Anterior cingulate cortex (tissue), 58 donors: ENCODE results near the gene FGA.

Experiments
- DNase-seq, 58 donors: peaks; one replicate each; lab custom pipeline; 2025; lab: John Stamatoyannopoulos, UW

Gene FGA

GRCh38 chr4:154590329-154591006 lies at the start of gene FGA:
Gene FGA (minus strand): TSS chr4:154590742. CDS start chr4:154590687, 55 bp downstream.
- DNase-seq = no peak

GRCh38 chr4:154634058-154634457 lies 43.5 kb upstream of the FGA start:
- no peak for DNase-seq

- DNase-seq = no peak
Measured at GRCh38 chr4:154631828-154632227, 41.3 kb upstream of the FGA start.

DNA sequence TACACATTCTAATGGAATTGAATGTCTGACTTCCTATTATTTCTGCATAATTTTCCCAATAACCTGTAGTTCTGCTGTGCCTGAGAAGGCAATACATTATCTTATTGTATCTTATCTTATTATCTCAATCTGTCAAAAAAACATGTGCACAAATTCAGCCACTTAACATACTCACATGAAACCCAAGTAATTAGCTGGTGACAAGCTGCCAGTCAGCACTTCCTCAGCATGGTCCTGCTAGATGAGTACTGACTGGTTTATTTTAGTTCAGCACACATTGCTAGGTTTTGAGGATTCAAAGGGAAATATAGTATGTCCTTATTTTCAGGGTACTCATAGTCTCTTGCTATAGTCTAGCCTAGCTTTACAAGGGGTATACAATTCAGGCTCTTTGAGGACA lies 39.8 kb upstream of the FGA start:
- DNase-seq = no peak

- peak in 29 of 58 donors; percentile 3 to 52 (median 16) for DNase-seq
Measured at GRCh38 chr4:154626793-154627484, 36.4 kb upstream of the FGA start.

GRCh38 chr4:154625971-154626370 lies 35.4 kb upstream of the FGA start:
- no peak for DNase-seq

DNA sequence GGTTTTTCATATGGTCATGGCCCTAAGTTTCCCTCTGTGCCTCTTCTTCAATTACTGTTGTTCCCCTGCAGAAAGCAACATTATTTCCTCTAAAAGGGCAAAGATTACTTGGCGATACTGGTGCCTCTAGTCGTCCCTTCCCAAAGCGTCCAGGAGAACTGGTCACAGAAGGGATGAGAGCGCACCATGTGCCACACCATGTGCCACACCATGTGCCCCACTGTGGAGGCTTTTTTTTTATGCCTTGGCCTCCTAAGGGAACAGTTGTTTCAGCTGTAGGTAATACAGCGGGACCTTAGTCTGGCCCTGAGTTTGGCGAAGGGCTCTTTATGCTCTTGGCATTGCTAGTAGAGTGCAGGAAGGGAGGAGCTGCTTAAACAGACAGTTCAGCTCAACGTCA lies 33.5 kb upstream of the FGA start:
- no peak for DNase-seq

- DNase-seq = no peak
Measured at GRCh38 chr4:154623436-154623835, 32.9 kb upstream of the FGA start.

DNA sequence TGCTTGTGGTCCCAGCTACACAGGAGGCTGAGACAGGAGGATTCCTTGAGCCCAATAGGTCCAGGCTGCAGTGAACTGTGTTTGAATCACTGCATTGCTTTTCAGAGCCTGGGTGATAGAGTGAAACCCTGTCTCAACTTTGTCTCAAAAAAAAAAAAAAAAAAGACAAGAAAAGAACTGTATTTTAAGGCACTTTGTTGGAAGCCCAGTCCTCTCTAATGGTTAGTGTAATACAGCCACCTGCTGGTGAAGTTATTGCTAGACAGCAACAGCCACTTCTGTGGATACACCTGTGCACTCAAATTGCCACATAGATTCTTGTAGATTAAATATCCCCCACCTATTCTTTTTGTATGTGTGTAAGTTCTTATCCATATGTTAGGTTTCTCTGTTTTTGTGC lies 32.1 kb upstream of the FGA start:
- peak in 7 of 58 donors; percentile 0 to 50 (median 2) for DNase-seq

GRCh38 chr4:154620111-154620510 lies 29.6 kb upstream of the FGA start:
- no peak for DNase-seq

DNA sequence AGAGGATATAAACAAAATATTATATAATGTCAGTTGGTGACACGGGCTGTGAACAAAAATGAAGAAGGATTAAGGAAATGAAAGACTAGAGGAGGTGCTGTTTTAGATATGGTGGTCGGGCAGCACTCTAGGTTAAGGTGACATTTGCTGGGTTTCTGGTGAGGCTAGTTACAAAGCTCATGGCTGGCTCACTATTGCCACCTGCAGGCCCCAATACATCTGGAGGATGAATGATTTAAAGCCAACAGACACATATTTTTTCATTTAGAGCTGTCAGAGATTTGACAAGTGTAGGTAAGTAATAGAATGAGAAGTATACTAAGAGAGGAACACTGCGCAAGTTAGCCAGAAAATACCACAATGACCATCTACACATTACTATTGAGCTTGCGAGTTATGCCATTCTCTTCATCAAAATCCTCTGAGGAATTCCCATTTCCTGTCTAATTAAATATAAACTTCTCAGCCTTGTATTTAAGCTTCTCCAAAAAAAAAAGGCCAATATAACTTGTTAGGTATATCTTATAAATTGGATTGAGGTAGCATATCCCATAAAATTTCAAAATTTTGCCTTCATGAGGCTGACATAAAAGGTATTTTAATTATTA lies 28.3 kb upstream of the FGA start:
- DNase-seq = peak in 41 of 58 donors; percentile 1 to 67 (median 27)

DNA sequence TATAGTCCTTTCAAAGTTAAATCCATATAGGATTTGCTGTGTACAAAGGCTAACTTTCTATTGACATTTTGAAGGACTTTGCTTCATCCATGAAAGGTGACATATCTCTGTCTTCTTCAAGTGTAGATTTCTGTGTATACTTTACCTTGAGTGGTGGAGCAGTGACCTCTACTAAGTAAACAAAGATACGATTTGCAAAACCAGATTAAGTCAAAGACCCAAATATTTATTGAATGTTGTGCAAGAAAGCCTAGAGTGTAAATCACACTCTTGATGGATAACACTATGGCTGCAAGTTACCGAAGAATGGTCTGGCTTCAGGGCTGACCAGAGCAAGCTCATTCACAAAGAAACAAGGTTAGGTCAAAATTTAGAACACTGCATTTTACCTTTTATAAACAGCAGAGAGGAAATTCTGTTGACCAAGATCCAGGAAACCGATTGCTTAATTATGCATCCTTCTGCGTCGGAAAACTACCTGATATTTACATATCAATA lies 27.3 kb upstream of the FGA start:
- DNase-seq = no peak

DNA sequence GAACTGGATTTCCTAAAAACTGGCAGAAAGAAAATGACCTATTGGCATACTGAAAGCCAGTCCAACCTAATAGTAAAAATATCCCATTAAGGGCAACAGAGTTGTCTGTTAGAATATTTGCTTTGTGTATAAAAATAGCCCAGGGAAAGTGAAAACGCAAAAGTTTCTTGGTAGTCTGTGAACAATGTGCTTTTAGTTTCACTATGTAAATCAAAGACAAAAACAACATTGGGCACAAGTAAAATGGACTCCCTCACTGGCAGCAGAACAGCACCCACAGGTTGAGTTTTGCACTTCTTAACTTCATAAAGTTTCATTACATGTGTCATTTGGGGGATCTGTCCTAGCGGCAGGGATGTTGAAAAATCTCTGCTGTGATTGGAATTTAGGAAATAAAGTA lies 26.2 kb upstream of the FGA start:
- DNase-seq = no peak

DNA sequence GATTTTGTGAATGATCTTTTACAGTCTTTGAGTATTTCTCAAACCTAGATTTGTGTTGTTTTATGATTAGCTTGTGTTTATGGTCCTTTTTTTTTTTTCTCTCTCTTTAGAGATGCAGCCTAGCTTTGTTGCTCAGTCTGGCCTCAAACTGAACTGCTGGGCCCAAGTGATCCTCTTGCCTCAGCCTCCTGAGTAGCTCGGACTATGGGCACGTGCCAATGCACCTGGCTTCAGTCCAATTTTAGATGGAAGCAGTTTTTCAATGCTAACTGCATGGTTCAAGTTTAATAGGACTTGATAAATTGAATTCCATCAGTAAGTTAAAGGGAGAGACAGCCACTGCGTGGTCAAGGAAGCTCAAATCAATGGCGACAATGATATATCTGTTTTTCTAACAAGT lies 25.7 kb upstream of the FGA start:
- DNase-seq = no peak

GRCh38 chr4:154615211-154615610 lies 24.7 kb upstream of the FGA start:
- no peak for DNase-seq

- no peak for DNase-seq
Measured at GRCh38 chr4:154614306-154614705, 23.8 kb upstream of the FGA start.

DNA sequence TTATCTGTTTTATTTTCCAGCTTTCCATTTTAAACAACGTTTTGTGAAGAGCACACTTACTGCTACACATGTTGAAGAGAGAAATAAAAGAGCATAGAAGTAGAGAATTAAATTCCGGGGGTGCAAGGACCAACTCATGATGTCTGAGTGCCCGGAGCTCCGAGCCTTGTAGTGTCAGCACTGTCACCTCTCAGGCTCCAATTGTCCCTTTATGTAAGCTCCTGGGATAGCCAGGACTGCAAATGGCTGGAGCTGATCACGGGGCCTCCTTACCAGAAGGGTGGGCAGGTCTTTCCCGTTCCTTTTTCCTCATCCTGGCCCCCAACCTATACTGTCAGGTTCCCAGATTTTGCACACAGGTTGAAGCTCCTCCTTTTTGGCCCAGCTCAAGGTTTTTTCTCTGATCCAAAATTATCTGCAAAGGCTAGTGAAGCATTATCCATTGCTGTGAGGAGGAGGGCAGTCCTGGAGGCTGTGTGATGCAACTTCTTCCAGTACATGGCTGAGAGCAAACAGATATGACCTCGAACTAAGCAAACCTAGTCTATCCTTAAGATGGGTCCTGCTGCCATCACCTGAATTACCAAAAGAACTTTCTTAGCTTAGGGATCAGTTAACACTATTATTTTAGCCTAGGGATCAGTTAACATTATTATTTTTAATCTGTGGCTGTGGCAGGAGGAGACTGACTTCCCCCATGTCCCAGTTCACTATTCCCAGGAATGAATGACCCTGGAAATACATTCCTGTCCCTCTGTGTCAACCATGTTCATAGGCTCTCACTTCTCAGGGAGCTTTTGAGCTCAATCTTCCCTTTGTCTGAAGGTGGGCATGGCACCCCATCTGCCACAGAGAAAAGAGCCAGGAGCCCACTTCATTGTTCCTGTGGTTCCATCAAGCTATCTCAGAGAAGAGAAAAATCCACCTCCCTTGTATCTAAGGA lies 22.2 kb upstream of the FGA start, which contains the start of gene FGG:
Gene FGG (minus strand): TSS at position 185 of the 943 bp plus-strand sequence. CDS start 47 bp downstream, at position 138.
- DNase-seq = no peak

- DNase-seq = no peak
Measured at GRCh38 chr4:154611833-154612232, 21.3 kb upstream of the FGA start.

GRCh38 chr4:154610582-154610981 lies 20.0 kb upstream of the FGA start:
- DNase-seq = no peak

DNA sequence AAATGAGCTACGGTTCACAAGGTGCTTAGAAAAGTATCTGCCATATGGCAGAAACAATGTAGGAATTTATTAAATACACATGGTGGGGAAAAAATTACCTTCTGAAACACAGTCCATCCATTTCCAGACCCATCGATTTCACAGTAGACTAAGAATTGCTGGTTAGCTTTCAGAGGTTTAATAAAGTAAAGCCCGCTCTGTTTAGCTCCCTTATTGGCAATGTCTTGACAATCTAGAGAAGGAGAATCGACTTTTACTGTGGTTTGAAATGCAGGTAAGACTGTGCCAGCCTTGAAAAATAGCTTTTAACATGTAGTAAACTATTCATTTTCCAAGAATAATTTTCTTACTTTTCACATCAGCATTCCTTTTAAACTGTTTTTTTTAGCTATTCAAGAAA lies 19.0 kb upstream of the FGA start:
- DNase-seq = no peak
